GM21619 (cell line): ENCODE data around the gene B3GALT5.

Experiments
- ATAC-seq: cut with Tn5 transposase; IDR thresholded peaks from one replicate; pipeline ENCODE4 v1.9.1; 2021; ENCODE audit not compliant: unreplicated experiment

Gene B3GALT5

GRCh38 chr21:39644062-39644560 lies 31.4 kb downstream of the B3GALT5 start:
- no peak for ATAC-seq

GRCh38 chr21:39645331-39645730 lies 32.6 kb downstream of the B3GALT5 start:
- ATAC-seq = no peak

- ATAC-seq = no peak
Measured at GRCh38 chr21:39647476-39647875, 34.7 kb downstream of the B3GALT5 start.

- ATAC-seq = no peak
Measured at GRCh38 chr21:39648879-39649278, 36.1 kb downstream of the B3GALT5 start.

GRCh38 chr21:39649526-39649925 lies 36.8 kb downstream of the B3GALT5 start:
- no peak for ATAC-seq

- ATAC-seq = no peak
Measured at GRCh38 chr21:39650306-39650705, 37.6 kb downstream of the B3GALT5 start.

GRCh38 chr21:39650801-39651200 lies 38.1 kb downstream of the B3GALT5 start:
- no peak for ATAC-seq

GRCh38 chr21:39651206-39651605 lies 38.5 kb downstream of the B3GALT5 start:
- ATAC-seq = no peak

GRCh38 chr21:39654951-39655350 lies 42.2 kb downstream of the B3GALT5 start:
- ATAC-seq = no peak

- no peak for ATAC-seq
Measured at GRCh38 chr21:39655589-39655988, 42.8 kb downstream of the B3GALT5 start.

- no peak for ATAC-seq
Measured at GRCh38 chr21:39656209-39656608, 43.5 kb downstream of the B3GALT5 start.

GRCh38 chr21:39657091-39657689 lies 44.5 kb downstream of the B3GALT5 start:
- no peak for ATAC-seq

GRCh38 chr21:39658066-39658465 lies 45.3 kb downstream of the B3GALT5 start:
- no peak for ATAC-seq

GRCh38 chr21:39659070-39659815 lies 46.5 kb downstream of the B3GALT5 start:
- ATAC-seq = no peak

GRCh38 chr21:39660191-39660980 lies 47.6 kb downstream of the B3GALT5 start:
- no peak for ATAC-seq

GRCh38 chr21:39661121-39661520 lies 48.4 kb downstream of the B3GALT5 start:
- ATAC-seq = no peak

GRCh38 chr21:39661740-39662139 lies 49.0 kb downstream of the B3GALT5 start:
- ATAC-seq = no peak

- ATAC-seq = no peak
Measured at GRCh38 chr21:39662411-39662953, 49.7 kb downstream of the B3GALT5 start.

- ATAC-seq = no peak
Measured at GRCh38 chr21:39663066-39663465, 50.3 kb downstream of the B3GALT5 start.

GRCh38 chr21:39663742-39664492 lies 51.2 kb downstream of the B3GALT5 start:
- no peak for ATAC-seq

GRCh38 chr21:39664586-39664985 lies 51.8 kb downstream of the B3GALT5 start:
- no peak for ATAC-seq
